Measurements from ENCODE around the gene SLC4A1.

Gene SLC4A1

DNA sequence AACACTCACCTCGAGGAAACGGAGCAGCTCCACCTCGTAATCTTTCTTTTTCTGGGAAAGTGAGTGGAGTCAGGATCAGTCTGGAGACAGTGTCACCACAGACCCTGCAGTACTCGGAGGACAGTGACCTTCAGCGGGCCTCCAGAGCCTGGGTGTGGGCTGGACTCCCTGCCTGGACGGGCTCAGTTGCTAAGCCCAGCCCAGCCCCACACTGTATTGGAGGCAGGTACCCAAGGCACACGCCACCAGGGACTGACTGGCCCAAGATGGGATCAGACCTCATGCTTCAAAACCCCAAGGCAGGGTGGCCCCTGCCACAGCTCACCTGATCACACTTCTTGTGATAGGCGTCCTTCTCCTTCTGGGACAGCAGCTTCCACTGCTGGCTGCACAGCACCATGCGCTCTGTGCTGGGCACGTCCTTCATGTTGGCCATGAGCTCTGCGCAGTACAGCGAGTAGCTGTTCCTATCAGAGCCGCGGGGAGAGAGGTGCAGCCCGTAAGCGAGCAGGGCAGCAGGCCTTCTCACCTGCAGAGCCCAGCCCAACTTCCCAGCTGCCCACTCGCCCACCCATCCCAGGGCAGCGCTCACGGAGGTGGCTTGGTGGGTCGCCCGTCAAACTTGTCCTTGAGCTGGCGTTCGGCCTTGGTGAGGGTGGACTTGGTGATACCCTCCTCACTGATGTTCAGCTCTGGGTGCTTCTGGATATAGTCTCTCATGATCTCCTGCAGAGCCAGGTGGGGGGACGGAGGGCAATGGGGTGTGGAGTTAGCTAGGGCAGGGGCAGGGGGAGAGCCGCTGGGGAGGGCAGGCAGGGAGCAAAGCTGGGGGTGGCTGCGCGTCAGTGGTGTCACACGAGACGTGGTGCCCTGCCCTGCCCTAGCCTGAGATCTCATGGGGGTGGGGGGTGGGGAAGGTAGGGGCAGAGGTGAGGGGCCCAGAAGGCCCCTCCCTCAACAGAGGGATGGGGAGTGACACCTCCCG lies 56.4 kb downstream of the SLC4A1 start (continued):
- TF ChIP-seq, protein P1, sequence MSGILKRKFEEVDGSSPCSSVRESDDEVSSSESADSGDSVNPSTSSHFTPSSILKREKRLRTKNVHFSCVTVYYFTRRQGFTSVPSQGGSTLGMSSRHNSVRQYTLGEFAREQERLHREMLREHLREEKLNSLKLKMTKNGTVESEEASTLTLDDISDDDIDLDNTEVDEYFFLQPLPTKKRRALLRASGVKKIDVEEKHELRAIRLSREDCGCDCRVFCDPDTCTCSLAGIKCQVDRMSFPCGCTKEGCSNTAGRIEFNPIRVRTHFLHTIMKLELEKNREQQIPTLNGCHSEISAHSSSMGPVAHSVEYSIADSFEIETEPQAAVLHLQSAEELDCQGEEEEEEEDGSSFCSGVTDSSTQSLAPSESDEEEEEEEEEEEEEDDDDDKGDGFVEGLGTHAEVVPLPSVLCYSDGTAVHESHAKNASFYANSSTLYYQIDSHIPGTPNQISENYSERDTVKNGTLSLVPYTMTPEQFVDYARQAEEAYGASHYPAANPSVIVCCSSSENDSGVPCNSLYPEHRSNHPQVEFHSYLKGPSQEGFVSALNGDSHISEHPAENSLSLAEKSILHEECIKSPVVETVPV (CRISPR knock-in tag; IDR thresholded peaks at IDR 0.05) = no peak

DNA sequence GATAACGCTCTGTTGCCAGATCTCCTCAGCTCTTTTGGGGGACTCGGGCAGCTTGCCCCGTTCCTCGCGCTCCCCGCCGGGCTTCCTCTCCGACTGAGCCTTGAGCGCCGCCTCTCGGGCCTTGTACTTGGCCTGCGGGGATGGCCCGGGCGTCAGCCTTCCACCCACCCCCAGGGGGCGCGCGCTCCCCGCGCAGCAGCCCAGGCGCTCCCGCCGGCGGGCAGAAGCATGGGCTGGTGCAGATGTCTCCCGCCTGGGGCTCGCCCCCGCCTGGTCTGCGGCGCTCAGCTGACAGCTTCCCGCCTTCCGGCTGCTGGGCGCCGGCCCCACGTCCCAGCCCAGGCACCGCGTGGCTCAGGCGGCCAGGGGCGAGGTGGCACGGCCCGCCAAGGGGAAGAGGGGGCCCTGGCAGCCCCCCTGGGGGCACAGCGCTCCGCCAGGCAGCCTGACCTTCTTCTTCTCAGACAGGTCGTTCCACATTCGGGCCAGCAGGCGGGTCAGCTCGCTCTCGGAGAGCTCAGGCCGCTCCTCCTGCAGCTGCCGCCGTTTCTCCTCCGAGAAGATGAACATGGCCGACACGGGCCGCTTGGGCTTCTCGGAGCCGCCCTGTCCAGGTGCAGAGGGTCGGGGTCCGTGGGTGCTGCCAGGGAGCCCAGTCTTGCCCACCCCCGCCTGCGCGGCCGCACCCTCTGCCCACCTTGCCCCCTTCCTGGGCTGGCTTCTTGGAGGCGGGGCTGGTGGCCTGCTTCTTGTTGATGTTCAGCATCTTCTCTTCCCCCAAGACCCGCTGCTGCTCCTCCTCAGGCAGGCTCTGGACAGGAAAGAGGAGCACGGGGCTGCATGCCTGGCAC lies 57.4 kb downstream of the SLC4A1 start:
- ATAC-seq = peak; percentile 81
- TF ChIP-seq ZNF565 (CRISPR knock-in tag; conservative IDR thresholded peaks at IDR 0.05; ENCODE audit: low read depth) (no peak), ZNF70 (CRISPR knock-in tag; IDR thresholded peaks at IDR 0.05) (no peak), SNAI2 (CRISPR knock-in tag; IDR thresholded peaks at IDR 0.05) (no peak), OSR1 (CRISPR knock-in tag; IDR thresholded peaks at IDR 0.05) (no peak)
- TF ChIP-seq, protein P2, sequence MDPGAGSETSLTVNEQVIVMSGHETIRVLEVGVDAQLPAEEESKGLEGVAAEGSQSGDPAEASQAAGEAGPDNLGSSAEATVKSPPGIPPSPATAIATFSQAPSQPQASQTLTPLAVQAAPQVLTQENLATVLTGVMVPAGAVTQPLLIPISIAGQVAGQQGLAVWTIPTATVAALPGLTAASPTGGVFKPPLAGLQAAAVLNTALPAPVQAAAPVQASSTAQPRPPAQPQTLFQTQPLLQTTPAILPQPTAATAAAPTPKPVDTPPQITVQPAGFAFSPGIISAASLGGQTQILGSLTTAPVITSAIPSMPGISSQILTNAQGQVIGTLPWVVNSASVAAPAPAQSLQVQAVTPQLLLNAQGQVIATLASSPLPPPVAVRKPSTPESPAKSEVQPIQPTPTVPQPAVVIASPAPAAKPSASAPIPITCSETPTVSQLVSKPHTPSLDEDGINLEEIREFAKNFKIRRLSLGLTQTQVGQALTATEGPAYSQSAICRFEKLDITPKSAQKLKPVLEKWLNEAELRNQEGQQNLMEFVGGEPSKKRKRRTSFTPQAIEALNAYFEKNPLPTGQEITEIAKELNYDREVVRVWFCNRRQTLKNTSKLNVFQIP (CRISPR knock-in tag; IDR thresholded peaks at IDR 0.05; ENCODE audit: borderline replicate concordance, low read depth) = no peak

- ATAC-seq = no peak
- TF ChIP-seq ZNF70 (CRISPR knock-in tag; IDR thresholded peaks at IDR 0.05) (no peak), SNAI2 (CRISPR knock-in tag; IDR thresholded peaks at IDR 0.05) (no peak), ZFP3 (CRISPR knock-in tag; IDR thresholded peaks at IDR 0.05) (no peak), PPARA (CRISPR knock-in tag; IDR thresholded peaks at IDR 0.05; ENCODE audit: borderline replicate concordance) (no peak), ZC3H10 (CRISPR knock-in tag; IDR thresholded peaks at IDR 0.05) (no peak), ZNF8 (CRISPR knock-in tag; IDR thresholded peaks at IDR 0.05) (no peak)
Observed at GRCh38 chr17:44209786-44210341, 58.1 kb downstream of the SLC4A1 start.

DNA sequence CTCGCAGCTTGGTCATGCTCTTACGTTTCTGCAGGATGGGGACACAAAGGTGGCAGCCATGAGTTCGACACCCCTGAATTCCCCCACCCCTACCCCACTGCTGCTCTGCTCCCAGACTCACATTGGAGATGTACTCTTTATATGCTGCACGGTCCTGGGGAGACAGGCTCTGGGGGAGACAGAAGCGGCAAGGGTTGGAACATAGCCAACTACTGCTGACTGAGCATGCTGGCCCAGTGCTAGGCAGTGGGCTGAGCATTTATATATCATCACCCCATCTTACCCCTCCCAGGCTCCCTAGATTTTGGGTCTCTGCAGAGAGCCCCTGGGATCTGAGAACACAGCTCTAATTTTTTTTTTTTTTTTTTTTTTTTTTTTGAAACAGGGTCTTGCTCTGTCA lies 60.2 kb downstream of the SLC4A1 start:
- no peak for ATAC-seq
- TF ChIP-seq ZNF8 (CRISPR knock-in tag; IDR thresholded peaks at IDR 0.05) = no peak
- no peak for TF ChIP-seq TOX (CRISPR knock-in tag; IDR thresholded peaks at IDR 0.05; ENCODE audit: borderline replicate concordance)
- no peak for TF ChIP-seq BACH2 (CRISPR knock-in tag; IDR thresholded peaks at IDR 0.05; ENCODE audit: borderline replicate concordance)
- TF ChIP-seq TCF4 (CRISPR knock-in tag; IDR thresholded peaks at IDR 0.05; ENCODE audit: borderline replicate concordance) = no peak
- no peak for TF ChIP-seq ZNF70 (CRISPR knock-in tag; IDR thresholded peaks at IDR 0.05)
- TF ChIP-seq, protein P3, sequence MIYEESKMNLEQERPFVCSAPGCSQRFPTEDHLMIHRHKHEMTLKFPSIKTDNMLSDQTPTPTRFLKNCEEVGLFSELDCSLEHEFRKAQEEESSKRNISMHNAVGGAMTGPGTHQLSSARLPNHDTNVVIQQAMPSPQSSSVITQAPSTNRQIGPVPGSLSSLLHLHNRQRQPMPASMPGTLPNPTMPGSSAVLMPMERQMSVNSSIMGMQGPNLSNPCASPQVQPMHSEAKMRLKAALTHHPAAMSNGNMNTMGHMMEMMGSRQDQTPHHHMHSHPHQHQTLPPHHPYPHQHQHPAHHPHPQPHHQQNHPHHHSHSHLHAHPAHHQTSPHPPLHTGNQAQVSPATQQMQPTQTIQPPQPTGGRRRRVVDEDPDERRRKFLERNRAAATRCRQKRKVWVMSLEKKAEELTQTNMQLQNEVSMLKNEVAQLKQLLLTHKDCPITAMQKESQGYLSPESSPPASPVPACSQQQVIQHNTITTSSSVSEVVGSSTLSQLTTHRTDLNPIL (CRISPR knock-in tag; IDR thresholded peaks at IDR 0.05; ENCODE audit: low read depth) = no peak
- TF ChIP-seq, protein P2 (CRISPR knock-in tag; IDR thresholded peaks at IDR 0.05; ENCODE audit: borderline replicate concordance, low read depth) = no peak
- TF ChIP-seq RARB (CRISPR knock-in tag; IDR thresholded peaks at IDR 0.05) = no peak
- TF ChIP-seq SNAI2 (CRISPR knock-in tag; IDR thresholded peaks at IDR 0.05) = no peak
- TF ChIP-seq PATZ1 (CRISPR knock-in tag; IDR thresholded peaks at IDR 0.05; ENCODE audit: borderline replicate concordance) = no peak
- no peak for TF ChIP-seq TSHZ2 (CRISPR knock-in tag; IDR thresholded peaks at IDR 0.05)
- TF ChIP-seq CSDC2 (CRISPR knock-in tag; IDR thresholded peaks at IDR 0.05) = no peak
- no peak for TF ChIP-seq ZFP30 (CRISPR knock-in tag; IDR thresholded peaks at IDR 0.05)
- TF ChIP-seq ESRRG (CRISPR knock-in tag; IDR thresholded peaks at IDR 0.05) = no peak
- no peak for TF ChIP-seq ISL1 (CRISPR knock-in tag; IDR thresholded peaks at IDR 0.05)

Measured in SK-N-SH treated with all-trans-retinoic acid at 6 μM for 48 hours (cell line).